Measurements from ENCODE around the gene COBL. TPM values are rescaled to one million over a fixed set of nuclear protein-coding genes. Genes with fewer than 3 reads are reported as not detected.

The COBL gene
- total RNA-seq, 2 experiments from 2014 or later, result not detected

DNA sequence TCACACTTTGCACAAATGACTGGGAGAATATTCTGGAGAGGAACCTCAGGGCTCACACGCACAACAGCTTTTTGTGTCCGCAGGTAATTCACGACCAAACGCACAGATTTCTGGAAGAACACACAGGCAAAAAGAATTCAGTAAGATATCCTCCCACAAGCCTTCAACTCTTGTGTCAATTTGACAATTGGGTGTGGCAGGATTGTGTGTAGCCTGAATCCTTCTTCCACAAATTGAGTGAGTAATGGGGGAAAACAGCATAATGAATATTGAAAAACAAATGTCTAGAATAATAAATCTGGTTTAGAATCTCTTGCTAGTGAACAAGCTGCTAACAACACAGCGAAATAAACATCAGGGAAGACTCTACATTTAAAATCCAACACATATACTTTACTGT is 125.6 kb downstream of the COBL start:
- POLR2A ChIA-PET, result no interaction called here

DNA sequence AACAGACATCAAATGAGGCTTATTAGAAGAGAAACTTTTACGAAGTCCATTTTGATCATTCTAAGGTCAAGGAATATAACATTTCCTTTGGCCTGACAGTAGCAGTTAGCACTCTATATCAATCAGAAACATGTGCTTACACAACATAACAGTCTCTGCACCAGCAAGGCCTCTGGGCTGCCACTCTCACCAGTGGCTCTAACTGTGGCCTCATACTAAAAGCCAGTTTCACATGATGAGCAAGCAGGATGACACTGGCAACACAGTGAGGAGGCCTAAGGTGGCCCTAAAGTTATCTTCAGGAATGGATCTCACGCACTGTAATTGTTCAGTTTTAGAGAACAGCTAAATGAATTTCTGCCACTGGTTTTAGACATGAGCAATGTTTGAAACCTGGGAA is 126.8 kb downstream of the COBL start:
- CTCF ChIA-PET, result interaction anchor here (0.6 kb wide), 1 partner anchor 122 kb away, joined by 3 read pairs; no protein-coding TSS in a partner anchor
- Mint-ChIP-seq H3K4me1 (ENCODE audit: low read depth) (no peaks in the 10 kb centered on the region), H3K9me3 (no peaks in the 10 kb centered on the region), H3K4me3 (no peak overlapping the region), H3K27ac (no peak overlapping the region), H3K36me3 (no peaks in the 10 kb centered on the region), H3K27me3 (no peaks in the 10 kb centered on the region)
- intact Hi-C loops (cut with micrococcal nuclease), result no loop called here
- POLR2A ChIA-PET, result no interaction called here
- no peak for DNase-seq

More for the DNA sequence above, 125.6 kb downstream of the COBL start:
- Mint-ChIP-seq H3K27ac (no peak overlapping the region), H3K4me3 (no peak overlapping the region), H3K27me3 (no peaks in the 10 kb centered on the region), H3K4me1 (ENCODE audit: low read depth) (no peaks in the 10 kb centered on the region), H3K36me3 (no peaks in the 10 kb centered on the region), H3K9me3 (no peaks in the 10 kb centered on the region)
- CTCF ChIA-PET, result no interaction called here
- no peak for DNase-seq
- intact Hi-C loops (cut with micrococcal nuclease), result no loop called here

DNA sequence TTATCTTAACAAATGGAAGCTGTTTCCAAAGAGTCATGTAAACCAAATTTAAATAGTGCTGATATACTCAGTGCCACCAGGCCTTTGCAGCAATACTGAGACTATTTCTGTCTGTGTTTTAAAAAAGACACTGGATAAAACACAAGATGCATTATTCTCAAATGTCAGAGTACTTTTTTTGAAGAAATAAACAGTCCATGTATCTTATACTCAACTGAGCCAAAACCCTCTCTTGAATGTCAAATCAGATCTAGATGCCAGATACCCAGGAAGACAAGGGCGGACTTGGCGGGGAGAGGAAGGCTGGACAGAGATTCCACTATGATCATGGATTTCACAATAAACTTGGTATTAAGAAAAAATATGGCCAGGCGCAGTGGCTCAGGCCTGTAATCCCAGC is 127.6 kb downstream of the COBL start:
- Mint-ChIP-seq H3K4me3 (no peak overlapping the region), H3K27ac (no peak overlapping the region), H3K36me3 (no peaks in the 10 kb centered on the region), H3K9me3 (no peaks in the 10 kb centered on the region), H3K4me1 (ENCODE audit: low read depth) (no peaks in the 10 kb centered on the region), H3K27me3 (no peaks in the 10 kb centered on the region)
- intact Hi-C loops (cut with micrococcal nuclease), result no loop called here
- ChIA-PET POLR2A (no interaction called here), CTCF (no interaction called here)
- DNase-seq, result no peak

DNA sequence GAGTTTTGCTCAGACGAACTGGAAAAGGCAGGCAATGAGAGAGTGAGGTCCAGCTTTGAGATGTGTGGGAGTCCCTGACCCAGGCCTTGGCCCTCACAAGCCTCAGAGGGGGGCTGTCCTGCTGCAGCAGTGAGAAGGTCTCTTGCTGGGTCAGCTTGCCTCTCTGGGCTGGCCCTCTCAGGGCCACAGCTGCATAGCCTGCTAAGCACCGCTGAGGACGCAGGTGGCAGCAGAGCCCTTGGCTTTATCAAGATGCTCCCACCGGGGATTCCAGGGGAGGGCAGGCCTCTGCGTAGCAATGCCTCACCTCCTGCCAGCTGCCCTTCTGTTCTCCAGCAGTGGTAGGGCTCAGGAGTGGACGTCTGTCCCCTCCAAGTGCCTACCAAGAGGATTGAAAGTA is 128.7 kb downstream of the COBL start:
- CTCF ChIA-PET, result no interaction called here
- H3K36me3 Mint-ChIP-seq, result no peaks in the 10 kb centered on the region

DNA sequence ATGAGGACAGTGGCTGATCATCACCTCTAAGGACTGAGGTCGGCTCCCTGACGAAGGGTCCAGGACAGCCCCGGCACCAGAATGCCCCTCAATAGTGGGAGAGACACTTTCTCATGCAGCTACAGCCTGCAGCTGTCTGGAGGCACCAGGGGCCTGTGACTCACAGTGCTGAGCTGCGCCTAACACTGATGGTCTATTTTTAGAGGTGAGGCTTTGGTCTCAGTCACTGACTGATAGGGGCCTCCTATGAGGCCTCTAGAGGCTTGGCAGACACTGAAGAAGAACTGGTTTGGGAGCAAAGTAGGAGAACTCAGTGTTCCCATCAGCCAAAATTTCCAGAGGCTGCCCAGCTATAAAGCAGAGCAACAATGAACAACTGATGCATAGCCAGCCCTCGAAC is 130.1 kb downstream of the COBL start:
- CTCF ChIA-PET, result no interaction called here
- Mint-ChIP-seq H3K4me1 (ENCODE audit: low read depth) (no peaks in the 10 kb centered on the region), H3K27ac (no peak overlapping the region), H3K4me3 (no peak overlapping the region), H3K36me3 (no peaks in the 10 kb centered on the region), H3K27me3 (peaks cover 8% of the 10 kb centered on the region), H3K9me3 (no peaks in the 10 kb centered on the region)
- POLR2A ChIA-PET, result no interaction called here
- no peak for DNase-seq
- intact Hi-C loops (cut with micrococcal nuclease), result no loop called here

More for the DNA sequence above, 128.7 kb downstream of the COBL start:
- intact Hi-C loops (cut with micrococcal nuclease), result no loop called here
- H3K27ac Mint-ChIP-seq, result no peak overlapping the region
- H3K9me3 Mint-ChIP-seq, result no peaks in the 10 kb centered on the region
- peaks cover 2% of the 10 kb centered on the region for H3K27me3 Mint-ChIP-seq
- POLR2A ChIA-PET, result no interaction called here
- no peaks in the 10 kb centered on the region for H3K4me1 Mint-ChIP-seq (ENCODE audit: low read depth)
- DNase-seq, result no peak
- no peak overlapping the region for H3K4me3 Mint-ChIP-seq

DNA sequence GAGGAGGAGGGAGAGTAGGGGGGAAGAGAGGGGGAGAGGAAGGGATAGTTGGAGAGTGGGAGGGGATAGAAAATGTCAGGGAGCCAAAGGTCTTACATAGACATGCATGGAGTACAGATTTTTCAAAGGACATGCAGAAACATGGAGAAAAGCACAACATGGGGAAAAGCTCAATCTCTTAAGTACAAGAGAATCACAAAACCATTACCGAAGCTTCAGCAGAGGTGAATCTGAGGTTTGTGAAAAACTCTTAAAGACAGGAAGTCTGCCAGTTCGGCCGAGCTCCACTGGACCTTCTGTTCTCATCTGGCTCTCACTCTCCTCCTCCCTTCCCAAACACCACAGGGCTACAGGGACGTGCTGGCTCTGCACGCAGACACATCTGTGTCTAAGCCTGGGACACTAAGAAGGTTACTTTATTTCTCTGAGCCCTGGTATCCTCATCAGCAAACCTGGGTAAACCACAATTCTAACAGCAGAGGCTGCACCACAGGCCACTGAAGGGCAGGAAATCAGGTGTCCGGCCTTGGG is 133.9 kb downstream of the COBL start:
- CTCF ChIA-PET, result interaction anchor here (0.6 to 1.0 kb wide), 2 partner anchors 20 to 321 kb away, joined by 3 read pairs; no protein-coding TSS in a partner anchor
- DNase-seq, result no peak
- H3K27me3 Mint-ChIP-seq, result peaks cover 14% of the 10 kb centered on the region
- H3K4me1 Mint-ChIP-seq (ENCODE audit: low read depth), result no peaks in the 10 kb centered on the region
- no peaks in the 10 kb centered on the region for H3K36me3 Mint-ChIP-seq
- no peak overlapping the region for H3K4me3 Mint-ChIP-seq
- H3K9me3 Mint-ChIP-seq, result no peaks in the 10 kb centered on the region
- no peak overlapping the region for H3K27ac Mint-ChIP-seq
- intact Hi-C loops (cut with micrococcal nuclease), result no loop called here
- POLR2A ChIA-PET, result no interaction called here

DNA sequence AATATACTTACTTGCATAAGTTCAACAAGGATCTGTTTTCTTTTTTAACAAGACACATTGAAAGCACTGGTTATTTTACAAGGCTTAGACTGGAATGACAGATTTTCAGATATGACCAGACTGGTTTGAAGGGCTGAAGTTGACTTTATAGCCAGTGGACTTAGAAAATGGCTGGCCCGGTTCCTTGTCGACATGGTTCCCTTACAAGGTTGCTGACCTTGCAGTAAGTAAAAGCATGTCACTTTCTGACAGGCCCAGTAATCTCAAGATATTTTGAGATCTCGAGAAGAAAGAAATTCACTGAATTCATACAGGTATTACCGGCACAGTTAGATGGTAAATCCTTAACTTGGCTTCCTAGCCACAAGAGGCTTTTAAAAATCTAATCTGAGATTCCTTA is 136.5 kb downstream of the COBL start:
- Mint-ChIP-seq H3K27me3 (peaks cover 16% of the 10 kb centered on the region), H3K27ac (no peak overlapping the region), H3K36me3 (no peaks in the 10 kb centered on the region), H3K4me1 (ENCODE audit: low read depth) (no peaks in the 10 kb centered on the region), H3K9me3 (no peaks in the 10 kb centered on the region), H3K4me3 (no peak overlapping the region)
- intact Hi-C loops (cut with micrococcal nuclease), result no loop called here
- CTCF ChIA-PET, result interaction anchor here (1.1 kb wide), 1 partner anchor 17 kb away, joined by 3 read pairs; no protein-coding TSS in a partner anchor
- no peak for DNase-seq
- POLR2A ChIA-PET, result no interaction called here

DNA sequence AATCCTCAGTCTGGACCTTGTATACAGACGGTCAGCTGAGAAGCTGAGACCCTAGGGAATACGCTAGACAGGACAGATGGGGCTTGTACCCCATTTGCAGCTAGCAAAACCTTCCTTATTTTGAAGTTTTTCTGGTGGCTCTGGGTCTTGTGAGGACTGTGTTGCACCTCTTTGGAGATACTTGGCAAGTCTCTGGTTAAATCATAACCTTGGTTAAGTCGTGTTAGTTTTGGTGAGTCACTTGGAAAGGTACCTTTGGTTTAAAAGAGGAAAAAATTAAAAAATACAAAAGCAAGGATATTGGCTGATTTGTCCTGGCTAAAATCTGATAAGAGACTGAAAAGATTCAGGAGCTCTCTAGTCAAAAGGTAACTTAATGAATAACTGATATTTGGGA is 140.6 kb downstream of the COBL start:
- no peak for DNase-seq
- H3K27ac Mint-ChIP-seq, result no peak overlapping the region
- H3K9me3 Mint-ChIP-seq, result no peaks in the 10 kb centered on the region
- ChIA-PET CTCF (interaction anchor here (0.6 to 4.3 kb wide), 2 partner anchors 14 to 35 kb away, joined by 4 to 40 read pairs; no protein-coding TSS in a partner anchor), POLR2A (no interaction called here)
- intact Hi-C loops (cut with micrococcal nuclease), result no loop called here
- H3K4me1 Mint-ChIP-seq (ENCODE audit: low read depth), result no peaks in the 10 kb centered on the region
- H3K4me3 Mint-ChIP-seq, result no peak overlapping the region
- H3K36me3 Mint-ChIP-seq, result no peaks in the 10 kb centered on the region
- H3K27me3 Mint-ChIP-seq, result peaks cover 14% of the 10 kb centered on the region

DNA sequence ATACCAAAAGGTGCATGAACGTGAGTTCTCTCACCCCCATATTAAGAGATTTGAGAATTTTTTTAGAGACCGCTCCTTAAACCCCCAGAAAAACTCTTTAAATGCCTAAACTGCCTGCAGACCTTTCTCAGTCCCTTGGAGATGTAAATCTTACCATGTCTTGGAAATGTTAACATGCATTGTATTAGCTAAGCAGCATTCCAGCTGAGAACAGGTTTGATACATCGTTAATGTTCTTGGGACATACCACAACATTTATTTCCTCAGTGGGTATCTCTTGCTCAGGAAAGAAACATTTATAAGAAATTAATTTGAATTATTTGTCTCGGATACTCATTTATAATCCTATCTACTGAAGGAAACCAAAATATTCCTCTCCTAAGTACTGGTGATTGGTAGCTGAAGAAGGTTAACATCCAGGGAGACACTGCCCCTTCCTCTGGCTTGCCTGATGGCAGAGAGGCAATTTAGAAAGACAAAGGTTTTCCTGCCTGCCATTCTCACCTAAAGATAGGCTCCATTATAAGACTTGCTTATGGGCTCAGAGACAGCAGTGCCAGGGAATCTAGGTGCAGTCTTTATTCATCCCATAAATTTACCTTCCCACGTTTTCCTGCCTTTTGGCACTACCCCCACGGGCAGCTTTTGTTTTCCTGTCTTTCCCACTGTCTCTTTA is 141.2 kb downstream of the COBL start:
- no peaks in the 10 kb centered on the region for H3K4me1 Mint-ChIP-seq (ENCODE audit: low read depth)
- H3K36me3 Mint-ChIP-seq, result no peaks in the 10 kb centered on the region
- CTCF ChIA-PET, result interaction anchor here (0.6 to 4.3 kb wide), 2 partner anchors 13 to 34 kb away, joined by 4 to 40 read pairs; no protein-coding TSS in a partner anchor
- POLR2A ChIA-PET, result no interaction called here
- H3K27me3 Mint-ChIP-seq, result peaks cover 14% of the 10 kb centered on the region
- H3K4me3 Mint-ChIP-seq, result no peak overlapping the region
- no peak for DNase-seq
- intact Hi-C loops (cut with micrococcal nuclease), result no loop called here
- no peak overlapping the region for H3K27ac Mint-ChIP-seq
- H3K9me3 Mint-ChIP-seq, result no peaks in the 10 kb centered on the region

DNA sequence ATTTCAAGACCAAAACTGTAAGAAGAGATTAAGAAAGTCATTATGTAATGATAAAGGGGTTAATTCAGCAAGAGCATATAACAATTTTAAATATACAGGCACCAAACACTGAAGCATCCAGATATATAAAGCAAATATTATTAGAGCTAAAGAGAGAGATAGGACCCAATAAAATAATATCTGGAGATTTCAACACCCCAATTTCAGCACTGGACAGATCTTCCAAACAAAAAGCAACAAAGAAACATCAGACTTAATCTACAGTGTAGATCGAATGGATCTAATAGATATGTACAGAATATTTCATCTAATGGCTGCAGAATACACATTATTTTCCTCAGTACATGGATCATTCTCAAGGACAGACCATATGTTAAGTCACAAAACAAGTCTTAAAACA is 151.3 kb downstream of the COBL start:
- ChIA-PET CTCF (no interaction called here), POLR2A (no interaction called here)
- H3K4me3 Mint-ChIP-seq, result no peak overlapping the region
- H3K36me3 Mint-ChIP-seq, result no peaks in the 10 kb centered on the region
- intact Hi-C loops (cut with micrococcal nuclease), result loop anchor here (10.0 kb wide), 1 partner anchor 1071 kb away; the partner anchor contains the start of gene ZPBP
- H3K4me1 Mint-ChIP-seq (ENCODE audit: low read depth), result peaks cover 10% of the 10 kb centered on the region
- no peak overlapping the region for H3K27ac Mint-ChIP-seq
- H3K27me3 Mint-ChIP-seq, result peaks cover 25% of the 10 kb centered on the region
- no peak for DNase-seq
- no peaks in the 10 kb centered on the region for H3K9me3 Mint-ChIP-seq

DNA sequence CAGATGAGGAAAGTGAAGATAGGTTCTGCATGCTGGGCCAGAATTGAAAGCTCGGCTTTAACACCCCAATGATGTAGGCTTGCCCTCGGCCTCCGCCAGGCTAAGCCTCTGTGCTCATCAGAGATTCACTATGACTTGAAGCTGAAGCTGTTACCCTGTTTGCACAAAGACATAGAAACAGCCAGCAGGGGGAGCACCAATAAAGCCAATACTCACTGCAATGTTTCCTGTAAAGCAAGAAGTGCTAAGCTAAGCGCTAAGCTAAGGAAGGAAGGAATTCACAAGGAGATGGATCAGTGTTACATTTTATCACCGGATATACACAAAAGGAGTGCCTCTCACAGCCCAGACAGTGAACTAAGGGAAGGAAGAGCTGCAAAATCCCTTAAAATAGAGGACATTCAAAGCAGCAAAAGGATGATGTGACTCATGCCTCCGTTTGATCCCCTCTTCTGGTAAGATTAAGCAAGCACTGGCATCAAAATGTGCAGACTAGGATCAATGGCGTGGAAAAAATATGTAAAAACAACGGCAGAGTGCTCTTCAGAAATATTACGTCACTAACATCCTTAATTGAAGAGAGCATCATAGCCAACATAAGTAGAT is 153.8 kb downstream of the COBL start:
- no peak overlapping the region for H3K4me3 Mint-ChIP-seq
- ChIA-PET CTCF (interaction anchor here (0.5 to 5.6 kb wide), 43 partner anchors 10 to 1412 kb away, joined by 3 to 86 read pairs (median 4); no protein-coding TSS in a partner anchor), POLR2A (no interaction called here)
- H3K9me3 Mint-ChIP-seq, result no peaks in the 10 kb centered on the region
- intact Hi-C loops (cut with micrococcal nuclease), result loop anchor here (1.0 to 10.0 kb wide), 5 partner anchors 40 to 1068 kb away; partner anchors contain the start of gene ZPBP
- peaks cover 21% of the 10 kb centered on the region for H3K27me3 Mint-ChIP-seq
- H3K36me3 Mint-ChIP-seq, result no peaks in the 10 kb centered on the region
- peak; percentile 84 for DNase-seq
- no peak overlapping the region for H3K27ac Mint-ChIP-seq
- H3K4me1 Mint-ChIP-seq (ENCODE audit: low read depth), result peaks cover 10% of the 10 kb centered on the region

DNA sequence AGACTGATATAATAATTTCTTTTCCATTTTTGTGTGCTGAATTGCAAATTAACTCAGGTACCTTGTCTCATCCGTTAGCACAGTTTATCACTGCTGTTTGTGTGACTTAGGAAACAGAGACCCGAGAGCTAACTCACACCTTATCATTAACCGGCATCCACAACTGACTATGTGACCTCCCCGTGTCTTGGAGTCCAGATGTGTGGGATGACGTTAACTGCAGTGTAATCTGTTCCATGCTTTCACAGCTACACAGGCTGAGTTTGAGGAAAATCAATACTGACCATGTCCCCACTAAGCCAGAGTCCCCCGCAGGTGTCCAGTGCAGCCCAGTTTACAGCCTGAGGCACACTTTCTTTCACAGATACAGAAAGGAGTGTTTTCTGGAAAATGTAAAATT is 154.7 kb downstream of the COBL start:
- Mint-ChIP-seq H3K4me3 (no peak overlapping the region), H3K9me3 (no peaks in the 10 kb centered on the region), H3K4me1 (ENCODE audit: low read depth) (peaks cover 10% of the 10 kb centered on the region), H3K36me3 (no peaks in the 10 kb centered on the region), H3K27ac (no peak overlapping the region), H3K27me3 (peaks cover 17% of the 10 kb centered on the region)
- intact Hi-C loops (cut with micrococcal nuclease), result loop anchor here (1.0 to 10.0 kb wide), 6 partner anchors 39 to 1067 kb away; partner anchors contain the start of gene ZPBP
- no peak for DNase-seq
- CTCF ChIA-PET, result interaction anchor here (0.8 to 5.6 kb wide), 31 partner anchors 9 to 1087 kb away, joined by 3 to 86 read pairs (median 5); partner anchors contain the start of gene ZPBP
- POLR2A ChIA-PET, result no interaction called here
